WTC11 (cell line): ENCODE data around the gene BZW2. TPM values are rescaled to one million over a fixed set of nuclear protein-coding genes. Genes with fewer than 3 reads are reported as not detected.

ENCODE experiments used
- ATAC-seq: fragments of 200-7000 bp; cut with Tn5 transposase; 2 replicates; pipeline ENCODE4 v1.10.0; 2021; ENCODE audit warnings: mild to moderate bottlenecking, moderate library complexity
- CTCF ChIA-PET: fragments of 300-600 bp; sonication (Branson Sonifier 250); formaldehyde crosslinking; loops from one replicate; lab custom pipeline; 2021; ENCODE audit warnings: antibody characterized with exemption; lab: Charles Lee
- POLR2A ChIA-PET: fragments of 350-600 bp; sonication (Branson Sonifier 250); formaldehyde crosslinking; loops from one replicate; lab custom pipeline; 2021; ENCODE audit warnings: antibody characterized with exemption; lab: Charles Lee
- DNase-seq: peaks from one replicate; pipeline ENCODE4 v3.0.0; 2021; ENCODE audit warnings: low spot score
- H3K27ac Mint-ChIP-seq: 2 replicates; pipeline ENCODE4 v1.8.0; 2021; ENCODE audit warnings: mixed read lengths
- H3K27me3 Mint-ChIP-seq: 2 replicates; pipeline ENCODE4 v1.8.0; 2021; ENCODE audit warnings: low read depth, mild to moderate bottlenecking, moderate library complexity, mixed read lengths
- H3K36me3 Mint-ChIP-seq: 2 replicates; pipeline ENCODE4 v1.8.0; 2021; ENCODE audit warnings: mixed read lengths
- H3K4me1 Mint-ChIP-seq: 2 replicates; pipeline ENCODE4 v1.8.0; 2022; ENCODE audit warnings: mixed read lengths
- H3K4me3 Mint-ChIP-seq: 2 replicates; pipeline ENCODE4 v1.8.0; 2021; ENCODE audit warnings: mild to moderate bottlenecking, moderate library complexity, mixed read lengths
- H3K9me3 Mint-ChIP-seq: 2 replicates; pipeline ENCODE4 v1.8.0; 2021; ENCODE audit warnings: mixed read lengths
- CREB1 ChIP-seq: sonication (generic); formaldehyde crosslinking; IDR thresholded peaks from 2 replicates; pipeline ENCODE4 v1.8.0; 2023; ENCODE audit warnings: mild to moderate bottlenecking, missing genetic modification reagents
- ESRRA ChIP-seq: sonication (generic); formaldehyde crosslinking; IDR thresholded peaks from 2 replicates; pipeline ENCODE4 v1.8.1; 2022; ENCODE audit warnings: mild to moderate bottlenecking, missing genetic modification reagents, borderline replicate concordance
- GTF2I ChIP-seq: fragments of 250-450 bp; sonication (Bioruptor Pico); conservative IDR thresholded peaks from 2 replicates; pipeline ENCODE4 v1.4.0; 2021; ENCODE audit warnings: mild to moderate bottlenecking
- NFYB ChIP-seq: sonication (generic); formaldehyde crosslinking; conservative IDR thresholded peaks from 2 replicates; pipeline ENCODE4 v1.8.0; 2022; ENCODE audit warnings: low read depth, missing genetic modification reagents
- SOX15 ChIP-seq: fragments of 250-450 bp; sonication (Bioruptor Pico); IDR thresholded peaks from 2 replicates; pipeline ENCODE4 v1.9.0; 2021; ENCODE audit warnings: mild to moderate bottlenecking
- ZNF416 ChIP-seq: fragments of 250-450 bp; sonication (Bioruptor Pico); IDR thresholded peaks from 2 replicates; pipeline ENCODE4 v1.9.0; 2021; ENCODE audit warnings: mild to moderate bottlenecking, inconsistent platforms
- total RNA-seq: library from RNA; stranded (reverse); gene quantifications from 3 replicates; pipeline ENCODE4 v1.2.3, GENCODE V29; 2021
- TF ChIP-seq, protein P1 (sequence below): sonication (generic); formaldehyde crosslinking; IDR thresholded peaks from 2 replicates; pipeline ENCODE4 v1.8.1; 2023; ENCODE audit warnings: mild to moderate bottlenecking, moderate library complexity, missing genetic modification reagents
- TF ChIP-seq, protein P2 (sequence below): sonication (generic); formaldehyde crosslinking; IDR thresholded peaks from 2 replicates; pipeline ENCODE4 v1.8.1; 2023; ENCODE audit warnings: mild to moderate bottlenecking, missing genetic modification reagents, moderate library complexity
- TF ChIP-seq, protein P3 (sequence below): sonication (generic); formaldehyde crosslinking; IDR thresholded peaks from 2 replicates; pipeline ENCODE4 v1.8.1; 2023; ENCODE audit warnings: mild to moderate bottlenecking, missing genetic modification reagents
- TF ChIP-seq, protein P4 (sequence below): sonication (generic); formaldehyde crosslinking; IDR thresholded peaks from 2 replicates; pipeline ENCODE4 v1.8.1; 2023; ENCODE audit warnings: mild to moderate bottlenecking, missing genetic modification reagents
- TF ChIP-seq, protein P5 (sequence below): sonication (generic); formaldehyde crosslinking; IDR thresholded peaks from 2 replicates; pipeline ENCODE4 v1.8.1; 2023; ENCODE audit warnings: mild to moderate bottlenecking, missing genetic modification reagents, borderline replicate concordance
- TF ChIP-seq, protein P6 (sequence below): sonication (generic); formaldehyde crosslinking; IDR thresholded peaks from 2 replicates; pipeline ENCODE4 v1.8.0; 2022; ENCODE audit warnings: mild to moderate bottlenecking, missing genetic modification reagents
- TF ChIP-seq, protein P7 (sequence below): fragments of 250-450 bp; sonication (Bioruptor Pico); IDR thresholded peaks from 2 replicates; pipeline ENCODE4 v2.1.2; 2022; ENCODE audit warnings: mild to moderate bottlenecking, moderate library complexity

BZW2 gene
- total RNA-seq, 1 experiment from 2014 or later: 105 TPM

DNA sequence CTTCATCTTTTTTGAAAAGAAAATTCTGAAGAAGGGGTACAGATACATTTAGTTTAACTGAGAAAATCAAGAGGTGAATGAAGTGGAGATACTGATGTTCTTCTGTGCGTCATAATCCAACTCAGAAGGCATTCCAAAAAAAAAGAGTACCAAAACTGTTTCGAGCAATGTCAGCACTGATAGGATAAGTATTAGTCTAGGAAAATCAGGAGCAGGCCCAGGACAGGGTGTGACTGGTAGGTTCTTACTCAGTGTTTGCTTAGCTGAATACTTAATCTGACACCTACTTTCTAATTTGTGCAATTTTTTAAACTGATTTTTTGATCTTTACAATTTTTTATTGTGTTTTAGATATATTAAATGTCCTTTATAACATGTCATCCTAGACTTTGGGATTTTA, 4.3 kb downstream of the BZW2 start (continued):
- TF ChIP-seq, protein P1, sequence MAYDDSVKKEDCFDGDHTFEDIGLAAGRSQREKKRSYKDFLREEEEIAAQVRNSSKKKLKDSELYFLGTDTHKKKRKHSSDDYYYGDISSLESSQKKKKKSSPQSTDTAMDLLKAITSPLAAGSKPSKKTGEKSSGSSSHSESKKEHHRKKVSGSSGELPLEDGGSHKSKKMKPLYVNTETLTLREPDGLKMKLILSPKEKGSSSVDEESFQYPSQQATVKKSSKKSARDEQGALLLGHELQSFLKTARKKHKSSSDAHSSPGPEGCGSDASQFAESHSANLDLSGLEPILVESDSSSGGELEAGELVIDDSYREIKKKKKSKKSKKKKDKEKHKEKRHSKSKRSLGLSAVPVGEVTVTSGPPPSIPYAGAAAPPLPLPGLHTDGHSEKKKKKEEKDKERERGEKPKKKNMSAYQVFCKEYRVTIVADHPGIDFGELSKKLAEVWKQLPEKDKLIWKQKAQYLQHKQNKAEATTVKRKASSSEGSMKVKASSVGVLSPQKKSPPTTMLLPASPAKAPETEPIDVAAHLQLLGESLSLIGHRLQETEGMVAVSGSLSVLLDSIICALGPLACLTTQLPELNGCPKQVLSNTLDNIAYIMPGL (CRISPR knock-in tag): no peak
- TF ChIP-seq, all 79 proteins: peak for 0

DNA sequence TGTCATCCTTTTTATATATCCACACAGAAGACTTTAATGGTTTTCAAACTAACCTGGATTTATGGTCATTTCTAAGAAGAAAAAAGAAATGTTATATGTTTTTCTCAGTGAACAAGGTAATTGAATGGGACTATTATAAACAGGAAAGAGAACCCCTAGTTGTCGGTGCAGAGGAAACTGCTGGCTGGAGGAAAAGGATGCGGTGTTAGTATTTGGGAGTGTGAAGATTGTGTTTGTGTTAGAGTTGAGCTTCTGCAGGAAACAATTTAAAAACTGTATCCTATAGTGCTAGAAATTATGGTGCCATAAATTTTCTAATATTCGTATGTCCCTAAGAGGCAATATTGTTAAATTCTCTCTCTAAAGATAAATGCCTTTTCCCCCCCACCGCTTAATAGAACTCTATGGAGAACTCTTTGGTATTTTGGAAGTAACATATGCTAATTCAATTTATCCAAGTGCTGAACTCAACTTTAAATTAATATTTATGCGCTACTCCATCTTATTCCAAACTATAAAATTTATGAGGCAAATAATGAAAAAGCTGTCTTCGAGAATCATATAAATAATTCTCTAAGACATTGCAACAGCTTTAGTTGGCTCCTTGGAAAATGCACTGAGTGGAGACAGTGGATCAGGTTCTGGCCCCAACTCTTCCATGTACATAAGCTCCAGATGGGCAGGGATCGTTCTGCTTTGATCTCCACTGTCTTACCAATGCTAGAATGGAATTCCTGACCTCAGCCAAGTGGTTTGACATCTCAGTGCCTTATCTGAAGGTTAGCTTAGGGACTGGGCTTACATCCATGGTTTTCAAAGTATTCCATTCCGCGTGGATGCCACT, 5.6 kb downstream of the BZW2 start:
- TF ChIP-seq, protein P1 (CRISPR knock-in tag): no peak
- TF ChIP-seq GTF2I (CRISPR knock-in tag) (no peak), ZNF416 (no peak), SOX15 (CRISPR knock-in tag) (no peak), CREB1 (CRISPR knock-in tag) (no peak)
- ChIA-PET CTCF (interaction anchor here (1.1 kb wide), 1 partner anchor 11 kb away, joined by 3 read pairs; no protein-coding TSS in a partner anchor), POLR2A (no interaction called here)
- Mint-ChIP-seq H3K4me3 (no peak overlapping the region), H3K36me3 (no peaks in the 10 kb centered on the region), H3K9me3 (no peaks in the 10 kb centered on the region), H3K27me3 (no peaks in the 10 kb centered on the region), H3K4me1 (peaks cover 63% of the 10 kb centered on the region), H3K27ac (no peak overlapping the region)
- DNase-seq (no peak), ATAC-seq (no peak)

DNA sequence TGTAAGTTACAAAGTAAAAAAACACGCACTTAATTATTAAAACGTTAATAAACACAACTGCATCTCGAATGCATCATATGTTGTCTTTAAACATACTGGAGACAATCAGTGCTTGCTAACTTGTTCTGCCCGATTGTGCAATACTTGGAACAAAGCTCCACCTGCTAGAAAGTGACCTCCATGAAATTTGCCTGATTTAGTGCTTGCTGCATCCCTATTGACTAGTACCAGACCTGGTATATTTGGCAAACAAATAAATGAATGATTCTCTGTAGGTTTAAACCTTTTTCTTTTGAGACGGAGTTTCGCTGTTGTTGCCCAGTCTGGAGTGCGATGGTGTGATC, 6.2 kb downstream of the BZW2 start:
- CTCF ChIA-PET: interaction anchor here (1.1 kb wide), 1 partner anchor 10 kb away, joined by 3 read pairs; no protein-coding TSS in a partner anchor
- Mint-ChIP-seq H3K36me3 (no peaks in the 10 kb centered on the region), H3K4me3 (no peak overlapping the region), H3K27me3 (no peaks in the 10 kb centered on the region), H3K4me1 (peaks cover 64% of the 10 kb centered on the region), H3K9me3 (no peaks in the 10 kb centered on the region), H3K27ac (no peak overlapping the region)
- POLR2A ChIA-PET: no interaction called here
- ATAC-seq: no peak
- no peak for DNase-seq
- TF ChIP-seq NFYB (CRISPR knock-in tag) (no peak), ESRRA (CRISPR knock-in tag) (no peak), GTF2I (CRISPR knock-in tag) (no peak), SOX15 (CRISPR knock-in tag) (no peak)
- TF ChIP-seq, protein P2, sequence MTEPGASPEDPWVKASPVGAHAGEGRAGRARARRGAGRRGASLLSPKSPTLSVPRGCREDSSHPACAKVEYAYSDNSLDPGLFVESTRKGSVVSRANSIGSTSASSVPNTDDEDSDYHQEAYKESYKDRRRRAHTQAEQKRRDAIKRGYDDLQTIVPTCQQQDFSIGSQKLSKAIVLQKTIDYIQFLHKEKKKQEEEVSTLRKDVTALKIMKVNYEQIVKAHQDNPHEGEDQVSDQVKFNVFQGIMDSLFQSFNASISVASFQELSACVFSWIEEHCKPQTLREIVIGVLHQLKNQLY (CRISPR knock-in tag): no peak
- TF ChIP-seq, protein P3, sequence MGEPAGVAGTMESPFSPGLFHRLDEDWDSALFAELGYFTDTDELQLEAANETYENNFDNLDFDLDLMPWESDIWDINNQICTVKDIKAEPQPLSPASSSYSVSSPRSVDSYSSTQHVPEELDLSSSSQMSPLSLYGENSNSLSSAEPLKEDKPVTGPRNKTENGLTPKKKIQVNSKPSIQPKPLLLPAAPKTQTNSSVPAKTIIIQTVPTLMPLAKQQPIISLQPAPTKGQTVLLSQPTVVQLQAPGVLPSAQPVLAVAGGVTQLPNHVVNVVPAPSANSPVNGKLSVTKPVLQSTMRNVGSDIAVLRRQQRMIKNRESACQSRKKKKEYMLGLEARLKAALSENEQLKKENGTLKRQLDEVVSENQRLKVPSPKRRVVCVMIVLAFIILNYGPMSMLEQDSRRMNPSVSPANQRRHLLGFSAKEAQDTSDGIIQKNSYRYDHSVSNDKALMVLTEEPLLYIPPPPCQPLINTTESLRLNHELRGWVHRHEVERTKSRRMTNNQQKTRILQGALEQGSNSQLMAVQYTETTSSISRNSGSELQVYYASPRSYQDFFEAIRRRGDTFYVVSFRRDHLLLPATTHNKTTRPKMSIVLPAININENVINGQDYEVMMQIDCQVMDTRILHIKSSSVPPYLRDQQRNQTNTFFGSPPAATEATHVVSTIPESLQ (CRISPR knock-in tag): no peak
- TF ChIP-seq, protein P4, sequence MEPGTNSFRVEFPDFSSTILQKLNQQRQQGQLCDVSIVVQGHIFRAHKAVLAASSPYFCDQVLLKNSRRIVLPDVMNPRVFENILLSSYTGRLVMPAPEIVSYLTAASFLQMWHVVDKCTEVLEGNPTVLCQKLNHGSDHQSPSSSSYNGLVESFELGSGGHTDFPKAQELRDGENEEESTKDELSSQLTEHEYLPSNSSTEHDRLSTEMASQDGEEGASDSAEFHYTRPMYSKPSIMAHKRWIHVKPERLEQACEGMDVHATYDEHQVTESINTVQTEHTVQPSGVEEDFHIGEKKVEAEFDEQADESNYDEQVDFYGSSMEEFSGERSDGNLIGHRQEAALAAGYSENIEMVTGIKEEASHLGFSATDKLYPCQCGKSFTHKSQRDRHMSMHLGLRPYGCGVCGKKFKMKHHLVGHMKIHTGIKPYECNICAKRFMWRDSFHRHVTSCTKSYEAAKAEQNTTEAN: no peak
- TF ChIP-seq, protein P5, sequence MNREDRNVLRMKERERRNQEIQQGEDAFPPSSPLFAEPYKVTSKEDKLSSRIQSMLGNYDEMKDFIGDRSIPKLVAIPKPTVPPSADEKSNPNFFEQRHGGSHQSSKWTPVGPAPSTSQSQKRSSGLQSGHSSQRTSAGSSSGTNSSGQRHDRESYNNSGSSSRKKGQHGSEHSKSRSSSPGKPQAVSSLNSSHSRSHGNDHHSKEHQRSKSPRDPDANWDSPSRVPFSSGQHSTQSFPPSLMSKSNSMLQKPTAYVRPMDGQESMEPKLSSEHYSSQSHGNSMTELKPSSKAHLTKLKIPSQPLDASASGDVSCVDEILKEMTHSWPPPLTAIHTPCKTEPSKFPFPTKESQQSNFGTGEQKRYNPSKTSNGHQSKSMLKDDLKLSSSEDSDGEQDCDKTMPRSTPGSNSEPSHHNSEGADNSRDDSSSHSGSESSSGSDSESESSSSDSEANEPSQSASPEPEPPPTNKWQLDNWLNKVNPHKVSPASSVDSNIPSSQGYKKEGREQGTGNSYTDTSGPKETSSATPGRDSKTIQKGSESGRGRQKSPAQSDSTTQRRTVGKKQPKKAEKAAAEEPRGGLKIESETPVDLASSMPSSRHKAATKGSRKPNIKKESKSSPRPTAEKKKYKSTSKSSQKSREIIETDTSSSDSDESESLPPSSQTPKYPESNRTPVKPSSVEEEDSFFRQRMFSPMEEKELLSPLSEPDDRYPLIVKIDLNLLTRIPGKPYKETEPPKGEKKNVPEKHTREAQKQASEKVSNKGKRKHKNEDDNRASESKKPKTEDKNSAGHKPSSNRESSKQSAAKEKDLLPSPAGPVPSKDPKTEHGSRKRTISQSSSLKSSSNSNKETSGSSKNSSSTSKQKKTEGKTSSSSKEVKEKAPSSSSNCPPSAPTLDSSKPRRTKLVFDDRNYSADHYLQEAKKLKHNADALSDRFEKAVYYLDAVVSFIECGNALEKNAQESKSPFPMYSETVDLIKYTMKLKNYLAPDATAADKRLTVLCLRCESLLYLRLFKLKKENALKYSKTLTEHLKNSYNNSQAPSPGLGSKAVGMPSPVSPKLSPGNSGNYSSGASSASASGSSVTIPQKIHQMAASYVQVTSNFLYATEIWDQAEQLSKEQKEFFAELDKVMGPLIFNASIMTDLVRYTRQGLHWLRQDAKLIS (CRISPR knock-in tag): no peak
- TF ChIP-seq, protein P6, sequence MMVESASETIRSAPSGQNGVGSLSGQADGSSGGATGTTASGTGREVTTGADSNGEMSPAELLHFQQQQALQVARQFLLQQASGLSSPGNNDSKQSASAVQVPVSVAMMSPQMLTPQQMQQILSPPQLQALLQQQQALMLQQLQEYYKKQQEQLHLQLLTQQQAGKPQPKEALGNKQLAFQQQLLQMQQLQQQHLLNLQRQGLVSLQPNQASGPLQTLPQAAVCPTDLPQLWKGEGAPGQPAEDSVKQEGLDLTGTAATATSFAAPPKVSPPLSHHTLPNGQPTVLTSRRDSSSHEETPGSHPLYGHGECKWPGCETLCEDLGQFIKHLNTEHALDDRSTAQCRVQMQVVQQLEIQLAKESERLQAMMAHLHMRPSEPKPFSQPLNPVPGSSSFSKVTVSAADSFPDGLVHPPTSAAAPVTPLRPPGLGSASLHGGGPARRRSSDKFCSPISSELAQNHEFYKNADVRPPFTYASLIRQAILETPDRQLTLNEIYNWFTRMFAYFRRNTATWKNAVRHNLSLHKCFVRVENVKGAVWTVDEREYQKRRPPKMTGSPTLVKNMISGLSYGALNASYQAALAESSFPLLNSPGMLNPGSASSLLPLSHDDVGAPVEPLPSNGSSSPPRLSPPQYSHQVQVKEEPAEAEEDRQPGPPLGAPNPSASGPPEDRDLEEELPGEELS (CRISPR knock-in tag): no peak
- TF ChIP-seq, protein P7, sequence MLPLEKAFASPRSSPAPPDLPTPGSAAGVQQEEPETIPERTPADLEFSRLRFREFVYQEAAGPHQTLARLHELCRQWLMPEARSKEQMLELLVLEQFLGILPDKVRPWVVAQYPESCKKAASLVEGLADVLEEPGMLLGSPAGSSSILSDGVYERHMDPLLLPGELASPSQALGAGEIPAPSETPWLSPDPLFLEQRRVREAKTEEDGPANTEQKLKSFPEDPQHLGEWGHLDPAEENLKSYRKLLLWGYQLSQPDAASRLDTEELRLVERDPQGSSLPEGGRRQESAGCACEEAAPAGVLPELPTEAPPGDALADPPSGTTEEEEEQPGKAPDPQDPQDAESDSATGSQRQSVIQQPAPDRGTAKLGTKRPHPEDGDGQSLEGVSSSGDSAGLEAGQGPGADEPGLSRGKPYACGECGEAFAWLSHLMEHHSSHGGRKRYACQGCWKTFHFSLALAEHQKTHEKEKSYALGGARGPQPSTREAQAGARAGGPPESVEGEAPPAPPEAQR: no peak
